ENCODE data around the gene PPCDC.
"Not testable (repeated sequence)": the region's sequence is repeated elsewhere in the genome, so short reads cannot be mapped to it uniquely, and the experiment has no call there.

PPCDC gene

DNA sequence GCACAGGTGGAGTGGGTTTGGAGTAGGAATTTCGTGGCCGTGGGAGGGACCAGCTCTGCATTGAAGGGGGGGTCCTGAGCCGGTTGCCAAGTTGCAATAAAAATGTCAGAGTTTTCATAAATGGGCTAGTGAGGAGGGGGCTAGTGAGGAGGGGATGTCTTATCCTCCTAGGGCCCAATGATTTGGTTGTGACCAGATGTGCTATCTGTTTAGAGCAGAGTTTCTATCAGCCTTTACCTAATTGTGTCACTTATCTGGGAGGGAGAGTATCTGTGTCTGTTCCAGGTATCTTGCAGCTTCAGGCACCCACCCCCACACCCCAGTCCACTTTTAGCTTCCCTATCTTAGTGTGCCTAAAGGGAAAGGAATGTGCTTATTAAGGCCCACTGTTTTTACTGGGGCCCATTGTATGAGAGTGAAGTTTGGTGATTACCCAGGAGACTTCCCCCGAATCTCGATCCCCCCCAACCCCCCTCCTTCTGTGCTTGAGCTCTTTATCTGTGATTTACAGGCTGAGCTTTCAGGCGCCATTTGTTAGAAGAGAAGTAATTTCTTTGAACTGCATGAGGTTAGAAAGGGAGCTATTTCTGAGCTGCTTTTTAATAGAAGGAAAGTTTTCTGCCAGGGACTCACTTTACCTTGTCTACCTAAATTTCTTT lies 42.6 kb downstream of the PPCDC start:
- DNase-seq (ENCODE audit: low read depth in 2 of 2), result no peak

DNA sequence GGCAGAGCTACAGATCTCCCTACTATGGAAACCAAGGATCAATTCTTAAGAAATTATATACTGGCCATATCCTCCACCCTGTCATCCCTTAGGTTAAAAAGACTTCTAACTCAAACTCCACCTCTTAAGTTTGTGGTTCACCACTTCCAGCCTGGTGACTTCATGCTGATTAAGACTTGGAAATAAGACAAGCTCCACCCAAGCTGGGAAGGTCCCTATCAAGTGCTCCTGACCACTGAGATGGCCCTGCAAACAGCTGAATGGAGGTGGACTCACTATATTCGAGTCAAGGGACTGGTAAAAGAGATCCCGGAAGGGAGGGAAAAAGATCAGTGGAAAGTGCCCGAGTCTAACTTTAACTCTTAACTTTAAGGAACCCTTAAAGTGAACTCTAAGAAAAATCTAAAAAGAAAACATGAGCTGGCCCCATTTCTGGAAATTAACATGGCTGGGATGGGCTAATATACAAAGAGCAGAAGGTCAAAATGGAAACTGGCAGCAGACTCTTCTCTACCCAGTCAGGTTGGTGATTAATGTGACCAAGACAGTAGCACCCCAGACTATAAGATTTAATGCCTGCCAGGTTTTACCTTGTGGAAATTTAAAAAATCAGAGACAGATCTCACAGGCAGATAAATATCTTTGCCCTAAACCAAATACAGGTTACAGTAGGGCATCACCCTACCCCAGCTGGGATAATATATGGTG lies 43.9 kb downstream of the PPCDC start:
- no peak for DNase-seq (ENCODE audit: low read depth in 2 of 2)

DNA sequence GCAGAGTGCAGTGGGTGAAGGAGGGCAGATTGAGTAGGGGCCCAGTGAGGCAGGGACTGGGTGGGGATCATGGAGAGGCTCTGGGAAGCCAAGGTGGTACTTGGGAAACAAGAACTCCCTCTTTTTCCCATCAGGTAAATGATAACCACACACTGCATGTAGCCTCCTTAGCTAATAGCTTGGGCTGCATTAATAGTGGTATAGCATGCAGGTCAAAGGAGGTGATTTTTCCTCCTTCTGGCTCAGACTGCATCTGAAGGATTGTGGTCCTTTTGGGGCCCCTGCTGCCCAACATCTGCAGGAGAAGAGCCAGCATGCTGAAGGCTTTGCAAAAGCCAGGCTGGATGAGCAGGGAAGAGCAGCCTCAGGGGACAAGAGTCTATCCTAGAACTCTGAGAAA lies 45.4 kb downstream of the PPCDC start:
- no peak for DNase-seq (ENCODE audit: low read depth in 2 of 2)

DNA sequence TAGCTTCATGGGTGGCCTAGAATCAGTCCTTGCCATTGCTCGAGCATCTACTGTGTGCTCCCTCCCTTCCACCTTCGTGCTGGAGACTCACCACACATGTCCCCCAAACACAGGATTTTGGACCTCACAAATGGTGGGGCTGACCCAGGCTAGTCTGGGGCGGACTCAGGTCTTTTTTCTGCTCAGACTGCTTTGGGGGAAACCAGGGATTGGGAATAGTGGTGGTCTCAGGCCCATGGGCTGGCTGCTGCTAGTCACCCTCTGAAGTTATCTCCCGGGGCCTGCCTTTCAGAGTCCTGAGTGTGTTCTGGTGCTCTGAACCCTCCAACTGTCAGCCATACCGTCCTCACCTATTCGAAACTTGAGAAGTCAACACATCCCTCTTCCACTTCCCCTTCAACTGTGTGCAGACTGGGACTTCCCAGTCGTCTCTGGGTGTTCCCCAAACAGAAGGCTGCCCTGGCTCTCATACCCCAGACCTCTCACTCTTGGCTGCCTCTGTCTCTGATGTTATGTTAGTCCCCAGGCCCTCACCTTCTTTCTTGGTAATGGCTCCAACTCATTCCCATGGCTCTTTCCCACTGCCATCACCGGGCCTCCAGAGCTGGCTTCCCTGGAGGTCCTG lies 46.0 kb downstream of the PPCDC start:
- DNase-seq (ENCODE audit: low read depth in 2 of 2), result no peak

DNA sequence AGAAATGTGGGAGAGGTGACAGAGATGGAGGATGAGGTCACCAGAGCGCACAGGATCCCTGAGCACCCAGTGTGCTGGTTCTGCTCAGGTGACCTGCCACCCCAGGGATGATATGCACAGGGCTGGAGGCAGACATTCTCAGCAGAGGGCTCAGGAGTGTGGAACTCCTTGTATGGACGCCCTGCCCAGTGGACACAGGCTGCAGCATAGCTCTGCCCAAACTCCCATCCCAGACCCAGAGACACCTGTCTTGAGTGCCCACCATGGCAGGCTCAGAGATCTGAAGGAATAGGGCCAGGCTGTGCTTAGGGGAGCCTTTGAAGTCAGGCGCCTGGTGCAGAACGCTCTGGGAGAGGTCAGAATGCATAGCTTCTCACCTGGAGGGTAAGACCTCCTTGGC lies 47.3 kb downstream of the PPCDC start:
- no peak for DNase-seq (ENCODE audit: low read depth in 2 of 2)

DNA sequence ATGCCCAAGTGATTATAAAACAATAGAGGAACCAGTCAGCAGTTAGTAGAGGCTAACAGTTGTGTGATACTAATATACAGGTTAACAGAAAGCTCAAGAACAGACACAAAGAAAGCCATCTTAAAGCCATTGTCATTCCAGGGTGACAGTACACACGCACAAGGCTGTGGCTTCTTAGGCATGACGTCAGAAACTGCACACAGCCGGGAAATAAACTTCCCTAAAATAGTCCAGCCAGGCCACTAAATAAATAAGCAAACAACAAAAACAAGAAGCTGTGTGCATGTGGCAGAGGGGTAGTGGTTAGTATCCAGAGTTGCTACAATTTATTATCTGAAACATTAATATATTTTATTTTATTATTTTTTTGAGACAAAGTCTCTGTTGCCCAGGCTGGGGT lies 49.8 kb downstream of the PPCDC start:
- no peak for DNase-seq (ENCODE audit: low read depth in 2 of 2)

DNA sequence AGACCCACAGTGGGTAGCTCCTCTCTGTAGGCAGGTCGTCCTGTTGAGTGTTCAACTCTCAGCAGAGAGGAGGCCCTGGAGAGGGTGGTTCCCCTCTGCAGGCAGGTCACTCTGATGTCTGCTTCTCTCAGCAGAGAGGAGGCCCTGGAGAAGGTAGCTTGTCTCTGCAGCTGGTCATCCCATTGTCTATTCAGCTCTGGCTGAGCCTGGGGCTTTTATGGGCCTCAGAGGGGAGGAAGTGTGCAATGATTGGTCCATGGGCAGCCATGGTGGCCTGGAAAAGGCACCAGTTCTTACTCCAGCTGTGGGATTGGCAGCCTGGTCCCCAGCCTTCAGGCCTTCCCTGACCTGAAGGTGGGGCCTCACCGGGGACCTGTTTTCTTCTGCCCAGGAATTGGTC lies 52.9 kb downstream of the PPCDC start:
- no peak for DNase-seq (ENCODE audit: low read depth in 2 of 2)

DNA sequence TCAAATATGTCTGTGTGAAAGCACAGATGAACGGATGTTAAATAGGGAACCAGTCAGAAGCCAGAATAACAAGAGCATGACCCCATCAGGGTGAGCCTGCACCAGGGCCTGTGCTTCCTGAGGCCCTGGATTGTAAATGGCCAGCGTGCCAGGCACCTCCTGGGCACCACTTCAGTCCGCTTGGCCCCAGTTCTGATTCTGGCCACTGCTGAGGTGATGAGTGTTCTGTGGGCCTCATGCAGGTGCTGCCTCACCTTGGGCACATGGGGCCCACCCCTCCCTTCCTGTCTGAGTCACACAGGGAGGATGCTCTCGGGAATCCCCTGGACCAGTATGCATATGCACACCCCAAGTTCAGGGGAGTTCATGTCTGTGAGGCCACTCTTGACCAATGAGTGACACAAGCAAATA lies 54.2 kb downstream of the PPCDC start:
- DNase-seq (ENCODE audit: low read depth in 2 of 2), result peak in 1 of 2 donors; percentile 9

DNA sequence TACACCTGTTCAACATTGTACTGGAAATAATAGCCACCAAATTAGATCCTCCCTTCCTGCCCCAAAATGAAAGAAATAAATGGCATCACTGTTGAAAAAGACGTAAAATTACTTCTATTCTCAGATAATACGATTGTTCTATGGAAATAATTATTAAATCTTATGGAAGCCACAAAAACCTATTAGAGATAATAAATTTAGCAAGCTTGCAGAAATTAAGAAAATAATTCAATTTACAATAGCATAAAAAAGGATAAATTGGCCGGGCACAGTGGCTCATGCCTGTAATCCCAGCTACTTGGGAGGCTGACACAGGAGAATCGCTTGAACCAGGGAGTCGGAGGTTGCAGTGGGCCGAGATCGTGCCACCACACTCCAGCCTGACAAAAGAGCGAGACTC lies 57.8 kb downstream of the PPCDC start:
- DNase-seq (ENCODE audit: low read depth in 2 of 2), result no peak

DNA sequence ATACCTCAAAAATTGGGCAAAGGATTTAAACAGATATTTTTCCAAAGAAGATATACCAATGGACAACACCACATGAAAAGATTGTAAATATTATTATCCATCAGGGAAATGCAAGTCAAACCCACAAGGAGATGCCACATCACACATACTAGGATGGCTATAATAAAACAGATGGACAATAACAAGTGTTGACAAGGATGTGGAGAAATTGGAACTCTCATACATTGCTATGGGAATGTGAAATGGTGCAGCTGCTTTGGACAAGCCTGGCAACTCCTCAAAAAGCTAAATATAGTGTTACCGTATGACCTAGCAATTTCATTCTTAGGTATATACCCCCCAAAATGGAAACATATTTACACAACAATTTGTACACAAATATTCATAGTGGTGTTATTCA lies 59.3 kb downstream of the PPCDC start:
- DNase-seq (ENCODE audit: low read depth in 2 of 2), result no peak

DNA sequence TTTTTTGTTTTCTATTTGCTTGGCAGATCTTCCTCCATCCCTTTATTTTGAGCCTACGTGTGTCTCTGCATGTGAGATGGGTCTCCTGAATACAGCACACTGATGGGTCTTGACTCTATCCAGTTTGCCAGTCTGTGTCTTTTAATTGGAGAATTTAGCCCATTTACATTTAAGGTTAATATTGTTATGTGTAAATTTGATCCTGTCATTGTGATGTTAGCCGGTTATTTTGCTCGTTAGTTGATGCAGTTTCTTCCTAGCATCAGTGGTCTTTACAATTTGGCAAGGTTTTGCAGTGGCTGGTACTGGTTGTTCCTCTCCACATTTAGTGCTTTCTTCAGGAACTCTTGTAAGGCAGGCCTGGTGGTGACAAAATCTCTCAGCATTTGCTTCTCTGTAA lies 62.3 kb downstream of the PPCDC start:
- not testable (repeated sequence) for DNase-seq (ENCODE audit: low read depth in 2 of 2)

DNA sequence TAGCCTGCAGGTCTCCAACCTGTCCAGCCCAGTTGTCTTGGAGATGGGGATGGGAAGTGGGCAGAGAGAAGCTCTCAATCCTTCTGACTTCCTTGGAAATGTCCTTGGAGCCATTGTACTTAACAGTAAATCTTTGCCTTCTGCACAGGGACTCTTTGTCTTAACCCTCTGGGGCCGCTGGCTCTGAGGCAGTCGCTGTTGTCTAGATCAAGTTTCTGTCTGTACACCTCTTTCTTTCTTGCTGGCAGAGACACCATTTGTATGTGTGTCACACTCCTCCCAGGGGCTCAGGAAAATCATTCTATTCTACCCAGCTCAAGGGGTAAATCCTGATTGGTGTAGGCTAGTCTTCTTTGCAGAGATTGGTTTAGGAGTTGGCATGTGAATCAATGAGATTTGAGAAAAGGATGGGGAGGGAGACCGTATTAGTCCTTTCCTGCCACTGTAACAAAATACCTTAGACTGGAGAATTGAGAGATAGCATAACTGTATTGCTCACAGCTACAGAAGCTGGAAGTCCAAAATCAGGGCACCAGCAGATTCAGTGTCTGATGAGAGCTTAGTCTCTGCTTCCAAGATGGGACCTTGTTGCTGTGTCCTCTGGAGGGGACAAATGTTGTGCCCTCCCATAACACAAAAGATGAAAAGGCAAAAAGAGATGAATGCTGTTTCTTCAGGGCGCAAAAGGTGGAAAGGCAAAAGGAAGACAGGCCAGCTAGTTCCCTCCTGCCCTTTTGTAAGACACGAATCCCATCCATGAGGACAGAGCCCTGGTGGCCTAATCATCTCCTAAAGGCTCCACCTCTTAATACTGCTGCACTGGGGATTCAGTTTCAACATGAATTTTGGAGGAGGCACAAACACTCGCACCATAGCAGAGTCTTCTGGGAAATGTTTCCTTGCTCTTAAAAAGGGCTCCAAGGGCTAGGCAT lies 66.3 kb downstream of the PPCDC start:
- no peak for DNase-seq (ENCODE audit: low read depth in 2 of 2)

DNA sequence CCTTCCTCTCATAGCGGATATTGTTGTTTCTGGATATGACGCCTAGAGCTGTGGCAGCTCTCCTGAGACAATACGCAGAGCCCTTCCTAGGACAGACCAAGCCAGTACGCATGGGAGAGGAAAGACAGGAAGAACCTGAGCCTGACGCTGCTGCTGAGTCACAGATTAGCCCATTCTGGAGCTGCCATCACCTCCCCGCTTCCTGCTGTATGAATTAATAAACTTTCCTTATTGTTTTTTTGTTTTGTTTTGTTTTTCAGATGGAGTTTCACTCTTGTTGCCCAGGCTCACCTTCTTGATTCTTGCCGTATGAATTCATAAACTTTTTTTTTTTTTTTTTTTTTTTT lies 67.0 kb downstream of the PPCDC start:
- DNase-seq (ENCODE audit: low read depth in 2 of 2), result no peak

DNA sequence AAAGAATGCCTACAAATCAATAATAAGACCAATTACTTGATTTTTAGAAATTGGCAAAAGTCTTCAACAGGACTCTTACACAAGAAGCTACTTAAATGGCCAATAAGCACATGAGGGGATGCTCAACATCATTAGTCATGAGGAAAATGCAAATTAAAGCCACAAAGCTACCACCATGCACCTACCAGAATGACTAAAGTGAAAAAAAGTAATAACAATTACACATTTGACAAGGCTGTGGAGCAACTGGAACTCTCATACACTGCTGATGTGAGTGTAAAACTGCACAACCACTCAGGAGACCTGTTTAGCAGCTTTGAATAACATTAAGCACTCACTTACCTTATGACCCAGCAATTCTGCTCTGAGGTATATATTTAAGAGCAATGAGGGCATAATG lies 68.4 kb downstream of the PPCDC start:
- no peak for DNase-seq (ENCODE audit: low read depth in 2 of 2)

DNA sequence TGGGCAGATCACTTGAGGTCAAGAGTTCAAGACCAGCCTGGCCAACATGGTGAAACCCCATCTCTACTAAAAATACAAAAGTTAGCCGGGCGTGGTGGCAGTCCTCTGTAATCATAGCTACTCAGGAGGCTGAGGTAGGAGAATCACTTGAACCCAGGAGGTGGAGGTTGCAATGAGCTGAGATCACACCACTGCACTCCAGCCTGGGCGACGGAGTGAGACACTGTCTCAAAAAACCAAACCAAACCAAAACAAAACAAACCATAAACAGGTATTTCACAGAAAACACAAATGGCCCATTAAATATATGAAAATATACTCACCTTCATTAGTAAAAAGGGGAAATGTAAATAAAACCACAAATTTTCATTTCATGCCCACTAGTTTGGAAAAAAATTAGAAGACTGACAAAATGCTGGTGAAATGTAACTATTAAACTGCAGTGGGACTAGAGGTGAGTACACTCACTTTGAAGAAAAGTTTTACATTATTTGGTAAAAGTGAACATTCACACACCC lies 71.6 kb downstream of the PPCDC start:
- DNase-seq (ENCODE audit: low read depth in 2 of 2), result not testable (repeated sequence)

DNA sequence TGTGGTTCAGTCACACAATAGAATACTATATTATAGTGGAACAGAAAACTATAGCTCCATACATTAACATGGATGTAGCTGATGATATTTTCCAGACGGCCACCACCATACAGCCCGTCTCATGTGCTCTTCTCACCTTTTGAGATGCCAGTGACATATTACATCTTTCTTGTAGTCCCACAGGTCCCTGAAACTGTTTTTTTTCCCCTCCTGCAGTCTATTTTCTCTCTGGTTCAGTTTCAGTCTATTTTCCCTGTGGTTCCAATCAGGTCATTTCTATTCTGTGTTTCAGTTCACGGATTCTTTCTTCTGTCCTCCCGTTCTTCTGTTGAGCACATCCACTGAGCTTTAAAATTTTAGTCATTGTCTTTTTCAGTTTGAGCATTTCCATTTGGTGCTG lies 72.2 kb downstream of the PPCDC start:
- no peak for DNase-seq (ENCODE audit: low read depth in 2 of 2)

DNA sequence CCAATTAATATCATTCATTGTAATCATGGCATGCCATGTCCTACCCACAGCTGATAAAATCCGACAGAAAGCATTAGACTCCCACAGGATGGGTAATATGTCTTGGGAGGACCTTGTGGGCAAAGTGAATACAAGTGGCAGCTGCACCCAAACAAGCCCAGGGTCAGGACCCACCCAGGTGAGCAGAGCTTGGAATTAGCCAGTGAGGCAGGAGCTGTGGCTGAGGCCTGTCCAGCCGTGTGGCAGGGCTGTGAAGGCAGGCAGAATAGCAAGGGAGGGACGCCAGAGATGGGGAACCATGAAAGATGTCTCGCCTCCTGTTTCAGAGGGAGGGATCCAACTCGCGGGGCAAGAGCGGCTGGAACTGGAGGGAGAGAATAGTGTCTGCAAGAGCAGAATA lies 74.5 kb downstream of the PPCDC start:
- no peak for DNase-seq (ENCODE audit: low read depth in 2 of 2)

DNA sequence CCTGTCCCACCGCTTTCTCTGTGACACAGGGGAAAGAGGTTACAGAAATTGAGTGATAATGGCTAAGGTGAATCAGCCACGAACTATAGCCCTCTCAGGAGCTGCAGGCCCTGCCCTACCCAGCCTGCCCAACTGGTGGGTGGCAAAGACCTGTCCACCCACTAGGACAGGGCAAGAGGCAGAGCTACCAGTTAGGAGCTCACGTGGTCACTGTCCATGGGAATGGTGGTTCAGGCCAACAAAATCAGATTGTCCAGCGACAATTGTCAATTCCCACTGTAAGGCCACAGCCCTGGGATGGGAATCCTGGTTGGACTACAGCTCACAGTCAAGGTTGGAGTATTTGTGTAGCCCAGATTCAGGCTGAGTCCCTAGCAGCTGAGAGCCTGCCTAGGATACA lies 75.0 kb downstream of the PPCDC start:
- no peak for DNase-seq (ENCODE audit: low read depth in 2 of 2)

Measured in stimulated activated CD8-positive, alpha-beta memory T cell treated with anti-CD3 and anti-CD28 coated beads, Interleukin-15, amount 100 ng/mL, for 4 hours (primary cell).